Tibial artery (tissue), 4 donors: Measurements from ENCODE around the gene RERE.

ENCODE experiments used
- DNase-seq, 2 donors: peaks; one replicate each; pipeline ENCODE4 v3.0.0-alpha.2; 2019
- H3K27ac ChIP-seq, 2 donors: fragments of 200-600 bp; sonication (generic) in 1 of 2; 1 replicate in 1 of 2; 2 replicates in 1 of 2; pipeline ENCODE4 v1.5.1; 2018 to 2019; ENCODE audit warnings: mild to moderate bottlenecking in 1 of 2
- H3K27me3 ChIP-seq, 2 donors: fragments of 200-600 bp; sonication (generic) in 1 of 2; one replicate each; pipeline versions ENCODE4 v1.5.1 to v1.6.0; 2016 to 2019
- H3K36me3 ChIP-seq, 3 donors: fragments of 200-600 bp; sonication (generic) in 2 of 3; one replicate each; pipeline ENCODE4 v1.5.1; 2016 to 2019; ENCODE audit warnings: mild to moderate bottlenecking in 2 of 3
- H3K4me1 ChIP-seq, 4 donors: fragments of 200-600 bp; sonication (generic) in 2 of 4; 1 replicate in 3 of 4; 2 replicates in 1 of 4; pipeline ENCODE4 v1.5.1; 2016 to 2019
- H3K4me3 ChIP-seq, 2 donors: fragments of 200-600 bp; sonication (generic) in 1 of 2; 1 replicate in 1 of 2; 2 replicates in 1 of 2; pipeline ENCODE4 v1.5.1; 2018 to 2019; ENCODE audit warnings: mild to moderate bottlenecking in 2 of 2
- H3K9me3 ChIP-seq, 3 donors: fragments of 200-600 bp; sonication (generic) in 1 of 3; one replicate each; pipeline ENCODE4 v1.5.1; 2016 to 2019
- intact Hi-C: fragments of 100-400 bp; cut with DNase I; formaldehyde crosslinking; loops from one replicate; pipeline ENCODE4 v1.15.0; 2023; ENCODE audit warnings: low total_unique reads
- TF ChIP-seq, protein P1 (sequence below), 2 experiments: fragments of 200-600 bp in 1 of 2; fragments of 450-650 bp in 1 of 2; IDR thresholded peaks; one replicate each; pipeline ENCODE4 v1.5.1; 2017 to 2019; ENCODE audit warnings: antibody characterized with exemption in 2 of 2, mild to moderate bottlenecking in 1 of 2, moderate library complexity in 1 of 2

RERE gene

DNA sequence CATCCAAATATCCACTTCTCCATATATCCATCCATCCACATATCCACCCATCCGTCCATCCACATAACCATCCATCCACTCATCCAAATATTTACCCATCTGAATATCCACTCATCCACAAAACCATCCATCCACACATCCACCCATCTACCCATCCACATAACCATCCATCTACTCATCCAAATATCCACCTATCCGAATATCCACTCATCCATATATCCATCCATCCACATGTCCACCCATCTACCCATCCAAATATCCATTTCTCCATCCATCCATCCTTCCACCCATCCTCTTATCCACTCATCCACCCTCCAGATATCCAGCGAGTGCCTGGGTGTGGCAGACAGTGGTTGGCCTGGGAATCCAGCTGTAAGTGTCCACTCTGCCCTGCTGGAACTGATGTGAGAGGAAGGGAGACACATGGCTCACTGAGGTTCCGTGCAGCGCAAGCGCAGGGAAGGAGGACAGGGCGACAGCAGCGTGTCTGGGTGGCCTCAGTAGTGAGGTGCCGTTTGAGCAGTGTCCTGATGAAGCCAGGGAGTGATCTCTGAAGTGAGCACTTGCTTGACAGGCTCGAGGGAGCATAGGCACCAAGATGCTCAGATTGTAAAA is 472.4 kb downstream of the RERE start:
- no peaks in the 10 kb centered on the region for H3K27me3 ChIP-seq
- intact Hi-C loops: loop anchor here (5.0 kb wide), 1 partner anchor 368 kb away; no protein-coding TSS in a partner anchor
- H3K4me1 ChIP-seq: peaks cover 5 to 46% (median 22%) of the 10 kb centered on the region in 4 donors
- DNase-seq: no peak
- H3K27ac ChIP-seq: peak overlapping the region; percentile 87 to 94
- H3K9me3 ChIP-seq: no peaks in the 10 kb centered on the region
- TF ChIP-seq, protein P1, sequence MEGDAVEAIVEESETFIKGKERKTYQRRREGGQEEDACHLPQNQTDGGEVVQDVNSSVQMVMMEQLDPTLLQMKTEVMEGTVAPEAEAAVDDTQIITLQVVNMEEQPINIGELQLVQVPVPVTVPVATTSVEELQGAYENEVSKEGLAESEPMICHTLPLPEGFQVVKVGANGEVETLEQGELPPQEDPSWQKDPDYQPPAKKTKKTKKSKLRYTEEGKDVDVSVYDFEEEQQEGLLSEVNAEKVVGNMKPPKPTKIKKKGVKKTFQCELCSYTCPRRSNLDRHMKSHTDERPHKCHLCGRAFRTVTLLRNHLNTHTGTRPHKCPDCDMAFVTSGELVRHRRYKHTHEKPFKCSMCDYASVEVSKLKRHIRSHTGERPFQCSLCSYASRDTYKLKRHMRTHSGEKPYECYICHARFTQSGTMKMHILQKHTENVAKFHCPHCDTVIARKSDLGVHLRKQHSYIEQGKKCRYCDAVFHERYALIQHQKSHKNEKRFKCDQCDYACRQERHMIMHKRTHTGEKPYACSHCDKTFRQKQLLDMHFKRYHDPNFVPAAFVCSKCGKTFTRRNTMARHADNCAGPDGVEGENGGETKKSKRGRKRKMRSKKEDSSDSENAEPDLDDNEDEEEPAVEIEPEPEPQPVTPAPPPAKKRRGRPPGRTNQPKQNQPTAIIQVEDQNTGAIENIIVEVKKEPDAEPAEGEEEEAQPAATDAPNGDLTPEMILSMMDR (IDR thresholded peaks at IDR 0.05): no peak
- no peak overlapping the region for H3K4me3 ChIP-seq
- H3K36me3 ChIP-seq: no peaks in the 10 kb centered on the region

DNA sequence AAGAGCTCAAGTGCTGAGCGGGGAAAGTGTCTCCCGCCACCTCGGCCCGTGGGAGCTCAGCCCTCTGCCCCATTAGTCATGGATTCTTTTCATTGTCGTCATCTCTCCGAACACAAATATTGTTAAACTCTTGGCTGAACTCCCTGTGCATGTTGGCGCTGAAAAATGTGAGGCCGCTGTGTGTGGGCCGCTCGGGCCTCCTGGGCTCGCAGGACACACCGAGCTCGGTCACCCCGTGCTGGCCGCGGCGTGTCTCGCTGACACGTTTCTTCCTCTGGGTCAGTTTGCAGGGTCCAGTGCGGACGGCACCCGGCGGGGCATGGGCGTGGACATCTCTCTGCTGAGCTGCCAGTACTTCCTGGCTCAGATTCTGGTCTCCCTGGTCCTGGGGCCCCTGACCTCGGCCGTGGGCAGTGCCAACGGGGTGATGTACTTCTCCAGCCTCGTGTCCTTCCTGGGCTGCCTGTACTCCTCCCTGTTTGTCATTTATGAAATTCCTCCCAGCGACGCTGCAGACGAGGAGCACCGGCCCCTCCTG is 473.9 kb downstream of the RERE start:
- TF ChIP-seq, protein P1 (IDR thresholded peaks at IDR 0.05): no peak

DNA sequence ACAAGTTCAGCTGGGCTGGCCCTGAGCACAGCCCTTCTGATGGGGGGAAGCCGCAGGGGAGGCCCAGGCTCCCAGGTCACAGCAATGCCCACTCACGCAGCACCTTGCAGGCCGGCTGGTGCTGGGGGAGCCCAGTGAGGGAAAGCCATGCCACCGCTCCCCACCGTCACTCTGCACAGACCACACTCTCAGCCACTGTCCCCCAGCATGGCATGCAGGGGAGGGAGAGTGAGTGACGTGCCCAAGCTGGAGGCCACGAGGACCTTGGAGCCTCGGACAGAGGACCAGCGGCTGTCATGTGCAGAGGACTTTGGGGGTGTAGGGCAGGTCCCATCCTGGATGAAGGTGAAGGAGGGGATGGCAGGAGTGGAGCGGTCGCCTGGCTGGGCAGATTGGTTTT is 474.4 kb downstream of the RERE start:
- no peaks in the 10 kb centered on the region for H3K9me3 ChIP-seq
- no peaks in the 10 kb centered on the region for H3K27me3 ChIP-seq
- H3K4me3 ChIP-seq: no peak overlapping the region
- peaks cover 0 to 14% (median 13%) of the 10 kb centered on the region in 3 donors for H3K36me3 ChIP-seq
- intact Hi-C loops: no loop called here
- no peak for DNase-seq
- TF ChIP-seq, protein P1 (IDR thresholded peaks at IDR 0.05): no peak
- H3K4me1 ChIP-seq: peaks cover 5 to 27% (median 15%) of the 10 kb centered on the region in 4 donors
- peak overlapping the region; percentile 87 to 94 for H3K27ac ChIP-seq

More for the DNA sequence above, 473.9 kb downstream of the RERE start:
- peak overlapping the region; percentile 87 to 94 for H3K27ac ChIP-seq
- H3K4me3 ChIP-seq: peak overlapping the region; percentile 3 to 22
- peaks cover 0 to 11% (median 8%) of the 10 kb centered on the region in 3 donors for H3K36me3 ChIP-seq
- no peaks in the 10 kb centered on the region for H3K9me3 ChIP-seq
- DNase-seq: peak; percentile 88 to 98
- H3K4me1 ChIP-seq: peaks cover 5 to 31% (median 16%) of the 10 kb centered on the region in 4 donors
- intact Hi-C loops: no loop called here
- H3K27me3 ChIP-seq: no peaks in the 10 kb centered on the region

DNA sequence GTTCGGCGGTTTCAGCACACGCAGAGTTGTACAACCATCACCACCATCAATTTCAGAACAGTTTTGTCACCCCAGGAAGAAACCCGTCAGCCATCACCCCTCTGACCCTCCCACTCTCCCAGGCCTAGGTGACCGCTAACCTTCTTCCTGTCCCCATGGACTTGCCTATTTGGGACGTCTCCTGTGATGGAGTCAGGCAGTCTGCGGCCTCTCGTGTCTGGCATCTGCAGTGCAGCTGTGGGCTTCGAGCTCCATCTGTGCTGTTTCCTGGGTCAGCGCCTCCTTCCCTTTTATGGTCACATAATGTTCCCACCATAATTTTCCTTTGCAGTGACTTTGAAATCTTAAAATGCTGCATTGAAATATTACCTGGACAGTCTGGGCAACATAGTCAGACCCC is 475.1 kb downstream of the RERE start:
- H3K27ac ChIP-seq: peak overlapping the region; percentile 87 to 94
- H3K9me3 ChIP-seq: no peaks in the 10 kb centered on the region
- H3K27me3 ChIP-seq: no peaks in the 10 kb centered on the region
- TF ChIP-seq, protein P1 (IDR thresholded peaks at IDR 0.05): peak; percentile 24 to 26
- peaks cover 0 to 20% (median 19%) of the 10 kb centered on the region in 3 donors for H3K36me3 ChIP-seq
- DNase-seq: peak in 1 of 2 donors; percentile 81
- peaks cover 5 to 27% (median 15%) of the 10 kb centered on the region in 4 donors for H3K4me1 ChIP-seq
- intact Hi-C loops: no loop called here
- no peak overlapping the region for H3K4me3 ChIP-seq

DNA sequence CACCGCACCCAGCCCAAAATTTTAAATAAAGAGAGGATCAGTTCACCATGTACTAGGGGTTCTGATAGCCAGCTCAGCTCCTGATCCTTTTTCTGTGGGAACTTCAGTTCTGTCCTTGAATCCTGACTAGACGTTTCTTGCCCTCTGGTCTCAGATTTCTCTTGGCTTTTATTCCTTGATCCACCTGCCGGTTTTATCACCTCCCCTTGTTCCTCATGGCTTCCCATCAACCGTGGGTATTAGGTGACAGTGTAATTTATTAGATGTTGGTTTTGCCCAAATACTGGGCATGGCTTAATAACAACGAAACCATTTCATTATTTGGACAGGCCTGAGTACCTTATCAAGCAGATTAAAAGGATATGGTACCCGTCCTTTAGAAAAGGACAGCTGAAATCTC is 477.0 kb downstream of the RERE start:
- intact Hi-C loops: no loop called here

More for the DNA sequence above, 477.0 kb downstream of the RERE start:
- TF ChIP-seq, protein P1 (IDR thresholded peaks at IDR 0.05): no peak
- peaks cover 5 to 27% (median 15%) of the 10 kb centered on the region in 4 donors for H3K4me1 ChIP-seq
- H3K9me3 ChIP-seq: no peaks in the 10 kb centered on the region
- no peaks in the 10 kb centered on the region for H3K27me3 ChIP-seq
- peaks cover 0 to 31% (median 21%) of the 10 kb centered on the region in 3 donors for H3K36me3 ChIP-seq
- peak overlapping the region; percentile 12 to 94 for H3K27ac ChIP-seq
- H3K4me3 ChIP-seq: no peak overlapping the region
- no peak for DNase-seq
